AG04450 (cell line): ENCODE results near the gene FARP2. TPM values are rescaled to one million over a fixed set of nuclear protein-coding genes. Genes with fewer than 3 reads are reported as not detected.
A peak's percentile ranks its signal among the peaks of the same experiment; 100 is the strongest.

ENCODE experiments used
- CTCF ChIA-PET: fragments of 300-600, 350-600 bp; formaldehyde crosslinking; extraction: SDS; loops from one replicate; lab custom pipeline; 2022; ENCODE audit warnings: antibody characterized with exemption, inconsistent platforms; lab: Charles Lee
- POLR2A ChIA-PET: fragments of 350-600 bp; formaldehyde crosslinking; extraction: SDS; loops from one replicate; lab custom pipeline; 2021; ENCODE audit warnings: antibody characterized with exemption, inconsistent platforms; lab: Yijun Ruan, JAX
- DNase-seq: peaks from one replicate; pipeline ENCODE4 v3.0.0-alpha.2; 2011; ENCODE audit warnings: low read depth, low spot score
- H3K27ac ChIP-seq: one replicate; pipeline ENCODE4 v1.5.1; 2012; ENCODE audit warnings: low read depth, low read length, control low read depth
- H3K27me3 ChIP-seq: one replicate; pipeline ENCODE4 v1.6.0; 2012; ENCODE audit warnings: low read length; ENCODE audit not compliant: control insufficient read depth, insufficient read depth
- H3K4me3 ChIP-seq: 2 replicates; pipeline ENCODE4 v1.5.1; 2011; ENCODE audit warnings: mild to moderate bottlenecking, low read depth, low read length, control low read depth
- H3K9me3 ChIP-seq: 2 replicates; pipeline ENCODE4 v1.5.1; 2012; ENCODE audit warnings: low read length; ENCODE audit not compliant: control insufficient read depth, insufficient read depth
- CTCF ChIP-seq: IDR thresholded peaks from 2 replicates; pipeline ENCODE4 v1.5.1; 2011; ENCODE audit warnings: low read depth, low read length, control low read depth, inconsistent platforms
- polyA plus RNA-seq: library from polyadenylated mRNA; depleted of rRNA; stranded (reverse); fragments of >200 nt; gene quantifications from 2 replicates; pipeline ENCODE4 v1.2.3, GENCODE V29; 2011

Gene FARP2
- polyA plus RNA-seq, 1 experiment = 25.4 TPM

GRCh38 chr2:241334813-241335212, 21.3 kb upstream of the FARP2 start:
- Histone ChIP-seq H3K9me3 (no peaks in the 10 kb centered on the region), H3K27ac (no peak overlapping the region), H3K4me3 (no peak overlapping the region), H3K27me3 (no peaks in the 10 kb centered on the region)
- no peak for DNase-seq
- POLR2A ChIA-PET = no interaction called here
- CTCF ChIA-PET = no interaction called here
- TF ChIP-seq CTCF = no peak

GRCh38 chr2:241339839-241340630, 16.1 kb upstream of the FARP2 start:
- no peaks in the 10 kb centered on the region for H3K9me3 ChIP-seq
- no peak for TF ChIP-seq CTCF
- no peak overlapping the region for H3K4me3 ChIP-seq
- POLR2A ChIA-PET = interaction anchor here (0.6 kb wide), 1 partner anchor 82 kb away, joined by 5 read pairs; no protein-coding TSS in a partner anchor
- no peaks in the 10 kb centered on the region for H3K27me3 ChIP-seq
- peak overlapping the region; percentile 47 for H3K27ac ChIP-seq
- CTCF ChIA-PET = no interaction called here
- DNase-seq = no peak

- ChIA-PET CTCF (no interaction called here), POLR2A (interaction anchor here (0.6 kb wide), 1 partner anchor 83 kb away, joined by 5 read pairs; no protein-coding TSS in a partner anchor)
- DNase-seq = no peak
- H3K4me3 ChIP-seq = no peak overlapping the region
- no peak for TF ChIP-seq CTCF
- H3K27me3 ChIP-seq = no peaks in the 10 kb centered on the region
- no peak overlapping the region for H3K27ac ChIP-seq
- no peaks in the 10 kb centered on the region for H3K9me3 ChIP-seq
Measured at GRCh38 chr2:241340631-241341163, 15.4 kb upstream of the FARP2 start.

- TF ChIP-seq CTCF = no peak
- no peaks in the 10 kb centered on the region for H3K9me3 ChIP-seq
- H3K4me3 ChIP-seq = no peak overlapping the region
- DNase-seq = no peak
- POLR2A ChIA-PET = interaction anchor here (0.6 to 1.2 kb wide), 2 partner anchors 29 to 198 kb away, joined by 3 to 4 read pairs; partner anchors contain the start of gene SEPTIN2
- CTCF ChIA-PET = no interaction called here
- H3K27ac ChIP-seq = no peak overlapping the region
- H3K27me3 ChIP-seq = no peaks in the 10 kb centered on the region
Measured at GRCh38 chr2:241344925-241345651, 11.0 kb upstream of the FARP2 start.
